Measurements from ENCODE around the gene CSNK1E. TPM values are rescaled to one million over a fixed set of nuclear protein-coding genes. Genes with fewer than 3 reads are reported as not detected.

The CSNK1E gene
- total and polyA plus RNA-seq, 2 of the 8 experiments (the other 6 are each of a cell fraction or from before 2014, with no cell fraction given), result 247 to 263 TPM

DNA sequence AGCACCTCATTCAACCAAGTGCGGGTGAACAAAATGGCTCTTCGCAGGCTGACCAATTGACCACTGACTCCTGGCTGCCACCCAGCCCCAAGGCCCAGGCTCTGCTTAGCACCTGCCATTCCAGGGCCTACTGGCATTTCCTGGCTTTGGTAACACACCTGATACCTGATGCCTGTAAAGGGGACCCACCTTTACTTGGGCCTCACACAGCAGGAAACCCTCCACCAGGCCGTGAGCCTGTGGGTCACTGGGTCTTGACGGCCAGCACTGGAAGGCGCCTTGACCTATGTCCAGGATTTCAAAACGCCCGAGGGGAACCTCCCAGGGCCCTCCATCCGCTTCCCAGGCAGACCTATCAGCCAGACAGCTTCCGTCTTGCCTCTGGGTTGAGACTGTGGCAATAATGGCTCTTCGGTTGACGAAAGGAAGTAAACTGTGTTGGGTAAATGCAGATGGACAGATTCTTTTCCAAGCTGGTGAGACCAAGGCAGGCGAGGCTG is 27.6 kb downstream of the CSNK1E start (continued):
- TF ChIP-seq, protein P1, sequence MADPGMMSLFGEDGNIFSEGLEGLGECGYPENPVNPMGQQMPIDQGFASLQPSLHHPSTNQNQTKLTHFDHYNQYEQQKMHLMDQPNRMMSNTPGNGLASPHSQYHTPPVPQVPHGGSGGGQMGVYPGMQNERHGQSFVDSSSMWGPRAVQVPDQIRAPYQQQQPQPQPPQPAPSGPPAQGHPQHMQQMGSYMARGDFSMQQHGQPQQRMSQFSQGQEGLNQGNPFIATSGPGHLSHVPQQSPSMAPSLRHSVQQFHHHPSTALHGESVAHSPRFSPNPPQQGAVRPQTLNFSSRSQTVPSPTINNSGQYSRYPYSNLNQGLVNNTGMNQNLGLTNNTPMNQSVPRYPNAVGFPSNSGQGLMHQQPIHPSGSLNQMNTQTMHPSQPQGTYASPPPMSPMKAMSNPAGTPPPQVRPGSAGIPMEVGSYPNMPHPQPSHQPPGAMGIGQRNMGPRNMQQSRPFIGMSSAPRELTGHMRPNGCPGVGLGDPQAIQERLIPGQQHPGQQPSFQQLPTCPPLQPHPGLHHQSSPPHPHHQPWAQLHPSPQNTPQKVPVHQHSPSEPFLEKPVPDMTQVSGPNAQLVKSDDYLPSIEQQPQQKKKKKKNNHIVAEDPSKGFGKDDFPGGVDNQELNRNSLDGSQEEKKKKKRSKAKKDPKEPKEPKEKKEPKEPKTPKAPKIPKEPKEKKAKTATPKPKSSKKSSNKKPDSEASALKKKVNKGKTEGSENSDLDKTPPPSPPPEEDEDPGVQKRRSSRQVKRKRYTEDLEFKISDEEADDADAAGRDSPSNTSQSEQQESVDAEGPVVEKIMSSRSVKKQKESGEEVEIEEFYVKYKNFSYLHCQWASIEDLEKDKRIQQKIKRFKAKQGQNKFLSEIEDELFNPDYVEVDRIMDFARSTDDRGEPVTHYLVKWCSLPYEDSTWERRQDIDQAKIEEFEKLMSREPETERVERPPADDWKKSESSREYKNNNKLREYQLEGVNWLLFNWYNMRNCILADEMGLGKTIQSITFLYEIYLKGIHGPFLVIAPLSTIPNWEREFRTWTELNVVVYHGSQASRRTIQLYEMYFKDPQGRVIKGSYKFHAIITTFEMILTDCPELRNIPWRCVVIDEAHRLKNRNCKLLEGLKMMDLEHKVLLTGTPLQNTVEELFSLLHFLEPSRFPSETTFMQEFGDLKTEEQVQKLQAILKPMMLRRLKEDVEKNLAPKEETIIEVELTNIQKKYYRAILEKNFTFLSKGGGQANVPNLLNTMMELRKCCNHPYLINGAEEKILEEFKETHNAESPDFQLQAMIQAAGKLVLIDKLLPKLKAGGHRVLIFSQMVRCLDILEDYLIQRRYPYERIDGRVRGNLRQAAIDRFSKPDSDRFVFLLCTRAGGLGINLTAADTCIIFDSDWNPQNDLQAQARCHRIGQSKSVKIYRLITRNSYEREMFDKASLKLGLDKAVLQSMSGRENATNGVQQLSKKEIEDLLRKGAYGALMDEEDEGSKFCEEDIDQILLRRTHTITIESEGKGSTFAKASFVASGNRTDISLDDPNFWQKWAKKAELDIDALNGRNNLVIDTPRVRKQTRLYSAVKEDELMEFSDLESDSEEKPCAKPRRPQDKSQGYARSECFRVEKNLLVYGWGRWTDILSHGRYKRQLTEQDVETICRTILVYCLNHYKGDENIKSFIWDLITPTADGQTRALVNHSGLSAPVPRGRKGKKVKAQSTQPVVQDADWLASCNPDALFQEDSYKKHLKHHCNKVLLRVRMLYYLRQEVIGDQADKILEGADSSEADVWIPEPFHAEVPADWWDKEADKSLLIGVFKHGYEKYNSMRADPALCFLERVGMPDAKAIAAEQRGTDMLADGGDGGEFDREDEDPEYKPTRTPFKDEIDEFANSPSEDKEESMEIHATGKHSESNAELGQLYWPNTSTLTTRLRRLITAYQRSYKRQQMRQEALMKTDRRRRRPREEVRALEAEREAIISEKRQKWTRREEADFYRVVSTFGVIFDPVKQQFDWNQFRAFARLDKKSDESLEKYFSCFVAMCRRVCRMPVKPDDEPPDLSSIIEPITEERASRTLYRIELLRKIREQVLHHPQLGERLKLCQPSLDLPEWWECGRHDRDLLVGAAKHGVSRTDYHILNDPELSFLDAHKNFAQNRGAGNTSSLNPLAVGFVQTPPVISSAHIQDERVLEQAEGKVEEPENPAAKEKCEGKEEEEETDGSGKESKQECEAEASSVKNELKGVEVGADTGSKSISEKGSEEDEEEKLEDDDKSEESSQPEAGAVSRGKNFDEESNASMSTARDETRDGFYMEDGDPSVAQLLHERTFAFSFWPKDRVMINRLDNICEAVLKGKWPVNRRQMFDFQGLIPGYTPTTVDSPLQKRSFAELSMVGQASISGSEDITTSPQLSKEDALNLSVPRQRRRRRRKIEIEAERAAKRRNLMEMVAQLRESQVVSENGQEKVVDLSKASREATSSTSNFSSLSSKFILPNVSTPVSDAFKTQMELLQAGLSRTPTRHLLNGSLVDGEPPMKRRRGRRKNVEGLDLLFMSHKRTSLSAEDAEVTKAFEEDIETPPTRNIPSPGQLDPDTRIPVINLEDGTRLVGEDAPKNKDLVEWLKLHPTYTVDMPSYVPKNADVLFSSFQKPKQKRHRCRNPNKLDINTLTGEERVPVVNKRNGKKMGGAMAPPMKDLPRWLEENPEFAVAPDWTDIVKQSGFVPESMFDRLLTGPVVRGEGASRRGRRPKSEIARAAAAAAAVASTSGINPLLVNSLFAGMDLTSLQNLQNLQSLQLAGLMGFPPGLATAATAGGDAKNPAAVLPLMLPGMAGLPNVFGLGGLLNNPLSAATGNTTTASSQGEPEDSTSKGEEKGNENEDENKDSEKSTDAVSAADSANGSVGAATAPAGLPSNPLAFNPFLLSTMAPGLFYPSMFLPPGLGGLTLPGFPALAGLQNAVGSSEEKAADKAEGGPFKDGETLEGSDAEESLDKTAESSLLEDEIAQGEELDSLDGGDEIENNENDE (IDR thresholded peaks at IDR 0.05; ENCODE audit: insufficient replicate concordance, low read length), result no peak
- TF ChIP-seq CEBPB (IDR thresholded peaks at IDR 0.05; ENCODE audit: low read depth, low read length) (no peak), POLR2A (IDR thresholded peaks at IDR 0.05; ENCODE audit: control extremely low read depth in 1 of 2, low read depth in 2 of 2, low read length in 2 of 2) (peak; percentile 3 to 46; a peak in 1 of 3 replicates)

Measured in H1 (cell line).